Measurements from ENCODE around the gene NRXN3. TPM values are rescaled to one million over a fixed set of nuclear protein-coding genes. Genes with fewer than 3 reads are reported as not detected.

The NRXN3 gene
- total RNA-seq, 1 donor from 2014 or later: 5.9 TPM

DNA sequence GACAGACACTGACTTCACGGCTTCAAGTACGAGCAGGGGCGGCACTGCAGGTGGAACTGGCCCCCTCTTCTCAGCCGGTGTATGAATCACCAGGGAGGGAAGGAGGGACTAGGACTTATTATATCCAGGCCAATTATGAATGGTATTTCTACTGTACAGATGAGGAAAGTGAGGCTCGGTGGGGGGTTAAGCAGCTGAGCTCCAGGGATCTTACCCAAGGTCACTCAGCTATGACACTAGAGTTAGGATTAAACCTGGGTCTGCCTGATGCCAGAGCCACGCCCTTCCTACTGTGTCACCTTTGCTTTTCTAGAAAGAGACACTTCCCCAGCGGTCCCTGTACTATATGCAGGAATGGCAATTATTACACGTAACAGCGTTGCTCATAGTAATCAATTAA, 42.2 kb upstream of the NRXN3 start:
- H3K9me3 Mint-ChIP-seq: no peaks in the 10 kb centered on the region
- peaks cover 4% of the 10 kb centered on the region for H3K4me1 Mint-ChIP-seq

DNA sequence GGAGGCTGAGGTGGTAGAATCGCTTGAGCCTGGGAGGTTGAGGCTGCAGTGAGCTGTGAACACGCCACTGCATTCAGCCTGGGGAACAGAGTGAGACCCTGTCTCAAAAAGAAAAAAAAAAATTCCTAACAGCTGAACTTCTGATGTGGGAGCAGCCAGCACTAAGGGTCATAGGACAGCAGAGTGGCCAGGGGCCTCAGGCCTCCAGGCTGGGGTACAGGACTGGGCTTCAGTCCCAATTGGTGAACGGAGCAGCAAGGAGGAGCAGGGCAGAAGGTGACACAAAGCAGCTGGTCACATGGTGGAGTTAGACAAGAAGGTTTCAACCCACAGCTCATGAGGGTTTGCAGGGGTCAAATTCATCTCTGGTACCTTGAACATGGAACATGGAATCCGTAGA, 40.8 kb upstream of the NRXN3 start:
- Histone ChIP-seq H3K4me3 (no peak overlapping the region), H3K27me3 (no peaks in the 10 kb centered on the region), H4K20me1 (ENCODE audit: low read depth) (no peaks in the 10 kb centered on the region), H3F3A (ENCODE audit: low read depth) (no peaks in the 10 kb centered on the region), H3K9ac (no peak overlapping the region), H3K4me2 (no peak overlapping the region), H3K79me2 (ENCODE audit: low read depth) (no peaks in the 10 kb centered on the region), H2AFZ (replicated peaks) (no peak overlapping the region), H3K27ac (no peak overlapping the region), H3K9me3 (ENCODE audit: low read depth) (no peaks in the 10 kb centered on the region), H3K4me1 (peaks cover 6% of the 10 kb centered on the region), H3K36me3 (no peaks in the 10 kb centered on the region)
- Mint-ChIP-seq H3K27ac (no peak overlapping the region), H3K9me3 (no peaks in the 10 kb centered on the region), H3K4me3 (no peak overlapping the region), H3K36me3 (no peaks in the 10 kb centered on the region), H3K4me1 (peaks cover 4% of the 10 kb centered on the region), H3K27me3 (ENCODE audit: insufficient read depth, low read depth) (no peaks in the 10 kb centered on the region)
- DNase-seq (ENCODE audit: low spot score): no peak
- no peak for TF ChIP-seq EZH2 (IDR thresholded peaks at IDR 0.05)
- TF ChIP-seq EZH2phosphoT487 (IDR thresholded peaks at IDR 0.05): no peak
- TF ChIP-seq, protein P1, sequence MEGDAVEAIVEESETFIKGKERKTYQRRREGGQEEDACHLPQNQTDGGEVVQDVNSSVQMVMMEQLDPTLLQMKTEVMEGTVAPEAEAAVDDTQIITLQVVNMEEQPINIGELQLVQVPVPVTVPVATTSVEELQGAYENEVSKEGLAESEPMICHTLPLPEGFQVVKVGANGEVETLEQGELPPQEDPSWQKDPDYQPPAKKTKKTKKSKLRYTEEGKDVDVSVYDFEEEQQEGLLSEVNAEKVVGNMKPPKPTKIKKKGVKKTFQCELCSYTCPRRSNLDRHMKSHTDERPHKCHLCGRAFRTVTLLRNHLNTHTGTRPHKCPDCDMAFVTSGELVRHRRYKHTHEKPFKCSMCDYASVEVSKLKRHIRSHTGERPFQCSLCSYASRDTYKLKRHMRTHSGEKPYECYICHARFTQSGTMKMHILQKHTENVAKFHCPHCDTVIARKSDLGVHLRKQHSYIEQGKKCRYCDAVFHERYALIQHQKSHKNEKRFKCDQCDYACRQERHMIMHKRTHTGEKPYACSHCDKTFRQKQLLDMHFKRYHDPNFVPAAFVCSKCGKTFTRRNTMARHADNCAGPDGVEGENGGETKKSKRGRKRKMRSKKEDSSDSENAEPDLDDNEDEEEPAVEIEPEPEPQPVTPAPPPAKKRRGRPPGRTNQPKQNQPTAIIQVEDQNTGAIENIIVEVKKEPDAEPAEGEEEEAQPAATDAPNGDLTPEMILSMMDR (IDR thresholded peaks at IDR 0.05): no peak

More for the DNA sequence above, 42.2 kb upstream of the NRXN3 start:
- Histone ChIP-seq H4K20me1 (ENCODE audit: low read depth) (no peaks in the 10 kb centered on the region), H3K4me1 (peaks cover 6% of the 10 kb centered on the region), H3K79me2 (ENCODE audit: low read depth) (no peaks in the 10 kb centered on the region), H2AFZ (replicated peaks) (no peak overlapping the region), H3K4me3 (no peak overlapping the region), H3K27me3 (no peaks in the 10 kb centered on the region), H3K36me3 (no peaks in the 10 kb centered on the region), H3K9ac (no peak overlapping the region), H3K4me2 (no peak overlapping the region), H3K9me3 (ENCODE audit: low read depth) (no peaks in the 10 kb centered on the region), H3K27ac (no peak overlapping the region), H3F3A (ENCODE audit: low read depth) (no peaks in the 10 kb centered on the region)
- Mint-ChIP-seq H3K36me3 (no peaks in the 10 kb centered on the region), H3K4me3 (no peak overlapping the region), H3K27ac (no peak overlapping the region), H3K27me3 (ENCODE audit: insufficient read depth, low read depth) (no peaks in the 10 kb centered on the region)
- DNase-seq (ENCODE audit: low spot score): no peak
- TF ChIP-seq, protein P1 (IDR thresholded peaks at IDR 0.05): no peak
- no peak for TF ChIP-seq EZH2phosphoT487 (IDR thresholded peaks at IDR 0.05)
- TF ChIP-seq EZH2 (IDR thresholded peaks at IDR 0.05): no peak

DNA sequence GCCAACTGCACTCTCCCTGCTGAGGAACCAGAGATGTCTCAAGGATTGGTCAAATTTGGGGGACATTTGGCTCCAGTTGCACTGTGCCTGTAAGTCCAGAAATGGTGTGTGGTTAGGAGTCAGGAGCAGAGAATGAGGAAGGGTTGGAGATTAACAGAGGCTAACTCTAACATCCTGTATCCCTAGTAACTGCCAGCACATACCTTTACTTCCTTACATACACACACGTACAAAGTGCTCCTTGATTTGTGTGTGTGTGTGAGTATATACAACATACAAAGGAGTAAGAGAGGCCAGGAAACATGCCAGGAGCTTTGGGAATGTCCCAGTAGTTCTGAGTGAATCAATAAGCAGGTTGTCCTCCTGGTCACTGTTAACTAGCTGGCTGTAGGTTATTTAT, 39.8 kb upstream of the NRXN3 start:
- TF ChIP-seq, protein P1 (IDR thresholded peaks at IDR 0.05): no peak
- TF ChIP-seq EZH2phosphoT487 (IDR thresholded peaks at IDR 0.05) (no peak), EZH2 (IDR thresholded peaks at IDR 0.05) (no peak)
- Histone ChIP-seq H3K27ac (no peak overlapping the region), H3K36me3 (no peaks in the 10 kb centered on the region), H3K4me1 (peaks cover 6% of the 10 kb centered on the region), H3K4me2 (no peak overlapping the region), H3K9me3 (ENCODE audit: low read depth) (no peaks in the 10 kb centered on the region), H3K79me2 (ENCODE audit: low read depth) (no peaks in the 10 kb centered on the region), H2AFZ (replicated peaks) (no peak overlapping the region), H3K27me3 (no peaks in the 10 kb centered on the region), H3K4me3 (no peak overlapping the region), H3F3A (ENCODE audit: low read depth) (no peaks in the 10 kb centered on the region), H3K9ac (no peak overlapping the region), H4K20me1 (ENCODE audit: low read depth) (no peaks in the 10 kb centered on the region)
- Mint-ChIP-seq H3K4me3 (no peak overlapping the region), H3K9me3 (no peaks in the 10 kb centered on the region), H3K4me1 (peaks cover 4% of the 10 kb centered on the region), H3K36me3 (no peaks in the 10 kb centered on the region), H3K27ac (no peak overlapping the region), H3K27me3 (ENCODE audit: insufficient read depth, low read depth) (no peaks in the 10 kb centered on the region)
- no peak for DNase-seq (ENCODE audit: low spot score)
